NCI-H2081 treated with DMSO at 0.1 percent for 48 hours (cell line): ENCODE results near the gene PLCB1.
"Not testable (repeated sequence)": the region's sequence is repeated elsewhere in the genome, so short reads cannot be mapped to it uniquely, and the experiment has no call there.

Experiments
- DNase-seq: peaks from one replicate; lab custom pipeline; 2025; lab: John Stamatoyannopoulos, UW

PLCB1 gene

GRCh38 chr20:8404912-8405635 is 273.0 kb downstream of the PLCB1 start:
- DNase-seq, result no peak

- DNase-seq, result no peak
Observed at GRCh38 chr20:8406391-8406790, 274.3 kb downstream of the PLCB1 start.

- no peak for DNase-seq
Observed at GRCh38 chr20:8408587-8409307, 276.7 kb downstream of the PLCB1 start.

GRCh38 chr20:8413691-8414090 is 281.6 kb downstream of the PLCB1 start:
- no peak for DNase-seq

GRCh38 chr20:8414586-8415274 is 282.7 kb downstream of the PLCB1 start:
- DNase-seq, result no peak

DNA sequence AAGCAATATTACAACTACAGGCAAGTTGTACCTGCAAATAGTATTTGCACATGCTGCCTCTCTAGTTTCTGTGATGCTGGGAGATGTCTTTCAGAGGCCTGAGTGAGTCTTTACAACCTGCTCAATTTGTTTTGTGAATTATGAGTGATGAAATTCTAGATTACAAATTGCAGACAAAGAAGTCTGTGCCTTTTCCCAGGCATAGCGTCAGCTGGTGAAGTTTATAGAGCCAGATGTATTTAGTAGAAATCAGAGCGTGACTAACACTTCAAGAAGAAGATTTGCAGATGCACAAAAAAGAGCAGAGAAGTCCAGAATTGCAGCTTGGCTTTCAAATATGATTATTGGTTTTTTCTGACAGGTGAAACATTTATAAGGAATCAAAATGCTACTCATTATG is 289.9 kb downstream of the PLCB1 start:
- DNase-seq, result no peak

DNA sequence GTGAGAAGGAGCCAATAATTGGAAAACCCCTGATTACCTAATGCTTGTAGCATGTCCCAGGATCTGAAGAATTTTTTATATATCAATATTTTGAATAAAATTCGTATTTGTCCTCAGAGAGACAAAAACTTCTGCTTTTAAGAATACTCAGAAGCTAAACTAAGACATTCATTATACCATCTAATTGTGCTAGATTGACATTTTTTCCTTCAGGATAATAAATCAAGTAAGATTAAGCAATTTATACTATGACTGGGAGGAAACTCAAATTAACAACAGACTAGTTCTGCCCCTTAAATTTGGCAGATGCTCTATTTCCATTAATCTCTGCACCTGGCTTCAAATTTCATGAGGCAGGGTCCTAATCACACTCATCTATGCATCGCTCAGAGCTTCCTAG is 291.4 kb downstream of the PLCB1 start:
- no peak for DNase-seq

DNA sequence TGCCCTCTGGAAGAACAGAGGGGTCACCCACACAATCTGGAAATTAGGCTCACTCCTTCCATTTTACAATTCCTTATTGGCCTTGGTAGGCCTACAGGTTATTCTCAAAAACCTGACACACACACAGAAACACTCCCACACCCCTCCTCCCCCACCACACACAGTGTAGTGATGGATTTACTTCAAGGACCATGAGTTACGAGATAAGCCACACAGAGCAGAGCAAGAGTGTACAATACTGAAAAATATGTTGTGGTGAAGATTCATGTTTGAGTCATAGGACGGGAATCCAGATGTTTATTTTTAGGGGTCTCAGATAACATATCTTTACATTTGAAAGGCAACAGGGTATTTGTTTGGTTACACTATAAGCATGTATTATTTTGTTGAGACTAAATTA is 291.9 kb downstream of the PLCB1 start:
- no peak for DNase-seq

GRCh38 chr20:8425016-8425415 is 292.9 kb downstream of the PLCB1 start:
- DNase-seq, result no peak

DNA sequence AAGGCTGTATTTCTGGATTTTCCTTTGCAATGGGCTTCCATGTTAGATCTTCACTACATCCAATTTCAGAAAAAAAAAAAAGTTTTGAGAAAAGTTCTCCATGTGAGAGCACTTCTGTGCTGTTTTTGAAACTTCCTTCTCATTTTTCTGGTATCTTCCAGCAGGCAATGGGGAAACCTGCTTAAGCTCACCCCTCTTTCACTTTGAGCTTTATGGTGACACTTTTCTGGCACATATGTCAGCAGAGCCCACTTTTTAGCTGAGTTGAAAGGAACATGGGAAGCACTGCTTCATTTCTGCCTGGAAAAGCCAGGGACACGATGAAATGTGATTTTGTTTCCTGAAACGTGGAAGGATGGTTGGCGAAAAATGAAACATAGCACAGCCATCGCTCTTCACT is 293.7 kb downstream of the PLCB1 start:
- DNase-seq, result no peak

DNA sequence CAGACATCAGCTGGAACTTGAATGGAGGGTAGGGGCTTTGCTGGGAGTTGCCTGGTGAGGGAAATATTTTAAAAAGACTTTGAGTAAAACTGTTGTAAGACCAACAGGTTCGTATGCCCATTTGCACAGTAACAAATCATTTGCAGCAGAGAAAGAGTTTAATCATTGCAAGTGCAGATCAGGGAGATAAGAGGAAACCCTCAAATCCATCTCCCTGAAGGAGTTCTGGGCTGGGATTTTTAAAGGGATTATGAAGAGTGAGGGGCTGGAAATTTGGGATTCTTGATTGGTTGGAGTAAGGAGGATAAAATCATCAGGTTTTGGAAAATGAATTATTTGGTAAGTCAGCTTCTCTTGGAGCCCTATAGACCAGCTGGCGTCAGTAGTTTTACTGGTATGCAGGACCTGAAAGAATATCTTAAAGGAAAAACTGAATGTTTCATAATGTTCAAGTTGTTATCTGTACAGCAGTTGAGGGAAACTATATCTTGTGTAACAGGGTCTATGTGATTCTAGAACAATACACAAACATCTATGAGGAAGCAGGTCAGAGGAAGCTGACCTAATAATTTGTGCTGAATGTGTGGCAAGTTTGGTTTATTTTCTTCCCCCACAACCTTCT is 295.5 kb downstream of the PLCB1 start:
- no peak for DNase-seq

GRCh38 chr20:8428988-8429387 is 296.9 kb downstream of the PLCB1 start:
- DNase-seq, result no peak

- DNase-seq, result peak; percentile 78
Observed at GRCh38 chr20:8431538-8432434, 299.7 kb downstream of the PLCB1 start.

DNA sequence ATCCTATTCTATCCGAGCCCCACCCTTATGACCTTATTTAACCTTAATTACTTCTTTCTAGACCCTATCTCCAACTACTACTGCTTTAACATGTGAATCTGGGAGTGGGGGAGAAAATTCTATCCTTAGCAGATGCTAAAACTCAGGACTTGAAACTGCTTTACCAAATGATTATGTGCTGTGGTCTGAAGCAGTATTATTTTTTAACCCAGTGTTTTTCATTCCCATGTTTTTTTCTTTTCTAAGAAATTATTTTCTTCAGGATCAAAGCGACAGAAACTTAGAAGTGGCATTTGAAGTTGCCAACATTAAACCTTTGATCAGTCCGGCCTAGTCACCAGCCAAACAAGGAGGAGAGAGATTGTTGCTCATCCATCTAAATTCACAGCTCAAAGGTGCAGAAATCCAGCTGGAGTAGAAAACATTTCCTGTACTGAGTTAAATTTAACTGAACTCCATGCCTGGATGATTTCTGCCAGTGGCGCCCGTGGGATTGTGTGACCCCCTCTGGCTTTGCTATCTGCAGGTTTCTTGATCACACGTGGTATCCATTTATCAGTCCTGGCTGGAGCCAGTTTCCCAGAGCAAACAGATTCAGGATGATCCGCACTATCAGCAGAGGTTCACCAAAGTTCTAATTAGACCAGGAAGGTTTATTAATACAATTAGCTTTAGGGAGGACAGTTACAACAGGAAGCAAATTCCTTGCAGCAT is 300.5 kb downstream of the PLCB1 start:
- DNase-seq, result no peak

DNA sequence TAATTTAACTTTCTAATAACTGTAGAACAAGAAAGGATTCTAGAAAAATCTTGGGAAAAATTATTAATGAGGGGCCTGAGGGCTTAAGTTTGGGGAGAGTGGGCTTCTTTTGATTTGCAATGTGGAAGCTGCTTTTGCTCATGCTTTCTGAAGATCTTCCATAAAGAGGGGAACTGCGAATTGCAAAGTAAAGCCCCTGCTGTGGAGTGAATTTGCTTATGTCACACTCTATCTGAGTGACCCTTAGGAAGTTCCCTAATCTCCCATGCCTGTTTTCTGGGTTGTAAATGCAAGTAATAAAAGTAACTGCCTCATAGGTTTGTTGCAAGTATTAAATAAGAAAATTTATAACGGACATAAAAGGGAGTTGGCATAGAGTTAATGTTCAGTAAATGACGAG is 301.2 kb downstream of the PLCB1 start:
- no peak for DNase-seq

GRCh38 chr20:8434326-8434876 is 302.3 kb downstream of the PLCB1 start:
- no peak for DNase-seq

- DNase-seq, result no peak
Observed at GRCh38 chr20:8435285-8436035, 303.4 kb downstream of the PLCB1 start.

DNA sequence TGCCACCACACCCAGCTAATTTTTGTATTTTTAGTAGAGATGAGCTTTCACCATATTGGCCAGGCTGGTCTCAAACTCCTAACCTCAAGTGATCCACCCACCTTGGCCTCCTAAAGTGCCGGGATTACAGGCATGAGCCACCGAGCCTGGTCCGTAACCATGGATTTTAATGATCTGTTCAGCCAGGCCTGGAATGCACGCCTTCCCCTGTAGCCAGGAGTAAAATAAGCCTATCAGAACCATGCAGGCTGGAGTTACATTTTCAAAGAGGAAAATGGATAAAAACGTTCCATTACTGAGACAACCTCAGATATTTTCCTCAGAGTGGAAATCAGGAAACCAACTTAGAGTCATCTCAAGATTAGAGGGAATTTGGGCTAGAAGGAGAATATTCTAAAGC is 304.9 kb downstream of the PLCB1 start:
- not testable (repeated sequence) for DNase-seq

DNA sequence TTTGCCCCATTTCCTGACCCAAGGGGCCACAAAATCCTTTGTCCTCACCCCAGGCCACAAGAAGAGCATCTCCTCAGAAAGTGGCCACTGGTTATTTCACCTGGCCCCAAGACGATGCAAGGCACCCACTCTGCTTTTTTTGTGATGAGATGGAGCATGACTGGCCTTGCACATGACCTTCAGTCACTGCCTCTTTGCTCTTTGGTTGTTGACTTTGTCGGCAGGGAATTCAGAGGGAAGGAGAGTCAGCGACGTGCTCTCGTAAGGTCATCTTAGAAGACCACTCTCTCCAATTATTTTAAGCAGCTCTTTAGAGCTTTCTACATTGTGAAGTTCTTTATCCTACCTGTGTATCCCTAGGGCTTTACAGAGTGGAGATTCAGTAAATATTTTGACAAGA is 306.7 kb downstream of the PLCB1 start:
- no peak for DNase-seq
